HG03064 (cell line): ENCODE measurements around the gene DSG2.

Experiments
- ATAC-seq: cut with Tn5 transposase; IDR thresholded peaks from one replicate; pipeline ENCODE4 v1.9.1; 2021; ENCODE audit warnings: low read depth; ENCODE audit not compliant: unreplicated experiment

DSG2 gene

DNA sequence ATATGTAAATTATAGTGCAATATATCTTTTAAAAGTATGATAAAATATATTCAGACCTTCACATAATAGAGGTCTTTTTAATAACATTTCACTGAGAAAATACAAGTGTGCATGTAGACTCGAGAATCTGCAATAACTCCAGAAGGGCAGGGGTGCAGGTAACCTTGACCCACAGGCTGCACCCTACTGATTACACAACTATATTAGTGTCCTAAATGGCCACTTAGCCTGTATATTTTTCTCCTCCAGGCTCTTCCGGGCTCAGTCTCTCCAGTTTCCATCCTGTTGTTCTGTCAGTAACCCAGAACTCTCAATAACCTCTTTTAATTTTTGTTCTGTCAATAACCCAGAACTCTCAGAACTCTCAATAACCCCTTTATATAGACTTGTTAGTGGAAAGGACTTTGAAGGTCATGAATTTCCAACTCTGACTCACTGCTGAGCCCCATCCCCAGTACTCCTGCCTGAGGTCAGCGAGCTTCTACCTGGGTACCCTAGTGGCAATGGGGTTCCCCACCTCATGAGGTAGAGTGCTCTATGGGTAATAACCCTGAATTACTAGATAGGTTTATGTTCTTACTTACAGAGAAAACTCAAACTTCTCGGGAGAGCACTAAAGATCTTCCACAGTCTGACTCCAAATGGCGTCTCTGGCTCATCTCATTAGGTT is 85.3 kb downstream of the DSG2 start:
- no peak for ATAC-seq

DNA sequence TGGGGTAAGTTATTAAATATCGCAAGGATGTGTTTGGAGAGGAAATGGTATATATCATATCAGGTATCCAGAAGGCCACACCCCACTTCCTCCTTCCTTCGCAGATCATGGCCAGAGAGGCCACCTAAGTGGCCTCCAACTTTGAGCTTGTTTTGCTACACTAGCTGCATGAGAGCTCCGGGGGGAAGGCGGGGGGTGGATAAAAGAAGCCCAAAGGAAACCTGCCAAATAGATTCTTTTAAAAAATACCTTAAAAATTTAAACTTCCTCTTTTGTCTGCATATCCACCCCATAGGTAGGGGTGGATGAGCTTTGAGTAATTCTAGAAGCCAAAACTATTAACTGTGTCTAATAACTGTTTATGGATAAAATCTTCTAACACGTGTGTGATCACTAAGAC is 88.0 kb downstream of the DSG2 start:
- no peak for ATAC-seq

DNA sequence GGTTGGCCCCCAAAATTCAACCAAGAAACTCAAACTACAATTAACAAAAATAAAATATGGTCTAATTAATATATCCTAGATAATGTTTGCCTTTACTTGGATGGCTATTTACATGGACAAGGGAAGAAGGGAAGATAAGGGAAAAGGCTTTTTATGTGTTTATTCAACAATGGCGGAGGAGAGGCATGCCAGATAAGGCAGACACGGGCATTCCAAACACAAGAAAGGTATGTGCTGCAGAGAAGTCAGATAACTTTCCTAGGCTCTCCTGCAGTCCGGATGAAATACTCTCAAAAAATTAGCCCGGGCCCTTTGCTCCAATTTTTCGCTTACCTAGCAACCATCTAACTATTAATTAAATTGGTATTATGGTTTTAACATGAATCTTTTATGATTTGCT is 88.6 kb downstream of the DSG2 start:
- no peak for ATAC-seq

DNA sequence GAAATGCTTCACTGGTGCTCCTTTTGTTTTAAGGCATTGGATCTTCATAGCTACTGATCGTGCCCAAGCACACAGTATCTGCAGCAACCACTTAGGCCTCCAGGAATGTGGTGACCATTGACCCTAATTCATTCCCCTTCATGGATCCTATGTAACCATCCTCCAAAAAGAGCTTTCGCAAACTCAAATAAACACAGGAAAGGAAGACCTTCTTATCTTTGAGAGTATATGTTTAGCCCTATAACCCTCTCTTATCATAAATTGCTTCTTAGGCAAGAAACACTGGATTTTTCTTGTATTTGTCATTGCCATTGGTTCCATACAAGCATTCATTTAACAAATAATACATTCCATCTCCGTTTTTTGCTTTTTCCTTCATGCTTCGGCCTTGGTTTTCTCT is 89.6 kb downstream of the DSG2 start:
- ATAC-seq: no peak

DNA sequence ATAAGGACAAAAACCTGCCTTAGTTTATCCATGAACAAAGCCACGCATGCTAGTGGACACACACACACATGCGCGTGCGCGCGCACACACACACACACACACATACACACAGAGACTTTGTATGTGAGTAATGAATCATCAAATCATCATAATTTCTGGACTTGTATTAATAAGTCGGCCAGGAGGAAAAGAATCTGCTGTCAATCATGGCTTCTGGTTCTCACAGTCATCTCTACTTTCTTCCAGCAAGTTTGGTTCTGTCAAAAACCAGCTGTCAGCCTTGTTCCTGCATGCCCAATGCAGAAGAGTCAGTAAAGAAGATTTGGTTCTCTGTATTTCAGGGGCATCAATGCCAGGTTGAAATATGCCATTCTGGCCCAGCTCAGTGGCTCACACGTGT is 92.6 kb downstream of the DSG2 start:
- ATAC-seq: no peak

DNA sequence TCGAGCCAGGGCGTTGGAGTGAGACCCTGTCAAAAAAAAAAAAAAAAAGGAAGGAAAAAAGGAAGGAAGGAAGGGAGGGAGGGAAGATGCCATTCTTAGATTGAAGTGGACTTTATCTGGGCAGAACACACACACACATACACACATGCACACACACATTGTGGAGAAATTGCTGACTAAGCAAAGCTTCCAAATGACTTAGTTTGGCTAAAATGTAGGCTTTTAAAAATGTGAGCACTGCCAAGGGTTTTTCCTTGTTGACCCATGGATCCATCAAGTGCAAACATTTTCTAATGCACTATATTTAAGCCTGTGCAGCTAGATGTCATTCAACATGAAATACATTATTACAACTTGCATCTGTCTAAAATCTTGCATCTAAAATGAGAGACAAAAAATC is 93.1 kb downstream of the DSG2 start:
- no peak for ATAC-seq

DNA sequence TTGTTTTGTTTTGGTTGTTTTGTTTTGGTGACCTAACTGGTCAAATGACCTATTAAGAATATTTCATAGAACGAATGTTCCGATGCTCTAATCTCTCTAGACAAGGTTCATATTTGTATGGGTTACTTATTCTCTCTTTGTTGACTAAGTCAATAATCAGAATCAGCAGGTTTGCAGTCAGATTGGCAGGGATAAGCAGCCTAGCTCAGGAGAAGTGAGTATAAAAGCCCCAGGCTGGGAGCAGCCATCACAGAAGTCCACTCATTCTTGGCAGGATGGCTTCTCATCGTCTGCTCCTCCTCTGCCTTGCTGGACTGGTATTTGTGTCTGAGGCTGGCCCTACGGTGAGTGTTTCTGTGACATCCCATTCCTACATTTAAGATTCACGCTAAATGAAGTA is 93.7 kb downstream of the DSG2 start, which contains the start of gene TTR:
TTR (plus strand) TSS at position 250 of the 400 bp plus-strand sequence; CDS start at position 276, 26 bp downstream.
- no peak for ATAC-seq

DNA sequence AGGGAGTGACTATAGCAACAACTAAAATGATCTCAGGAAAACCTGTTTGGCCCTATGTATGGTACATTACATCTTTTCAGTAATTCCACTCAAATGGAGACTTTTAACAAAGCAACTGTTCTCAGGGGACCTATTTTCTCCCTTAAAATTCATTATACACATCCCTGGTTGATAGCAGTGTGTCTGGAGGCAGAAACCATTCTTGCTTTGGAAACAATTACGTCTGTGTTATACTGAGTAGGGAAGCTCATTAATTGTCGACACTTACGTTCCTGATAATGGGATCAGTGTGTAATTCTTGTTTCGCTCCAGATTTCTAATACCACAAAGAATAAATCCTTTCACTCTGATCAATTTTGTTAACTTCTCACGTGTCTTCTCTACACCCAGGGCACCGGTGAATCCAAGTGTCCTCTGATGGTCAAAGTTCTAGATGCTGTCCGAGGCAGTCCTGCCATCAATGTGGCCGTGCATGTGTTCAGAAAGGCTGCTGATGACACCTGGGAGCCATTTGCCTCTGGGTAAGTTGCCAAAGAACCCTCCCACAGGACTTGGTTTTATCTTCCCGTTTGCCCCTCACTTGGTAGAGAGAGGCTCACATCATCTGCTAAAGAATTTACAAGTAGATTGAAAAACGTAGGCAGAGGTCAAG is 94.7 kb downstream of the DSG2 start:
- ATAC-seq: no peak

DNA sequence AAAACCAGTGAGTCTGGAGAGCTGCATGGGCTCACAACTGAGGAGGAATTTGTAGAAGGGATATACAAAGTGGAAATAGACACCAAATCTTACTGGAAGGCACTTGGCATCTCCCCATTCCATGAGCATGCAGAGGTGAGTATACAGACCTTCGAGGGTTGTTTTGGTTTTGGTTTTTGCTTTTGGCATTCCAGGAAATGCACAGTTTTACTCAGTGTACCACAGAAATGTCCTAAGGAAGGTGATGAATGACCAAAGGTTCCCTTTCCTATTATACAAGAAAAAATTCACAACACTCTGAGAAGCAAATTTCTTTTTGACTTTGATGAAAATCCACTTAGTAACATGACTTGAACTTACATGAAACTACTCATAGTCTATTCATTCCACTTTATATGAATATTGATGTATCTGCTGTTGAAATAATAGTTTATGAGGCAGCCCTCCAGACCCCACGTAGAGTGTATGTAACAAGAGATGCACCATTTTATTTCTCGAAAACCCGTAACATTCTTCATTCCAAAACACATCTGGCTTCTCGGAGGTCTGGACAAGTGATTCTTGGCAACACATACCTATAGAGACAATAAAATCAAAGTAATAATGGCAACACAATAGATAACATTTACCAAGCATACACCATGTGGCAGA is 97.3 kb downstream of the DSG2 start:
- no peak for ATAC-seq

DNA sequence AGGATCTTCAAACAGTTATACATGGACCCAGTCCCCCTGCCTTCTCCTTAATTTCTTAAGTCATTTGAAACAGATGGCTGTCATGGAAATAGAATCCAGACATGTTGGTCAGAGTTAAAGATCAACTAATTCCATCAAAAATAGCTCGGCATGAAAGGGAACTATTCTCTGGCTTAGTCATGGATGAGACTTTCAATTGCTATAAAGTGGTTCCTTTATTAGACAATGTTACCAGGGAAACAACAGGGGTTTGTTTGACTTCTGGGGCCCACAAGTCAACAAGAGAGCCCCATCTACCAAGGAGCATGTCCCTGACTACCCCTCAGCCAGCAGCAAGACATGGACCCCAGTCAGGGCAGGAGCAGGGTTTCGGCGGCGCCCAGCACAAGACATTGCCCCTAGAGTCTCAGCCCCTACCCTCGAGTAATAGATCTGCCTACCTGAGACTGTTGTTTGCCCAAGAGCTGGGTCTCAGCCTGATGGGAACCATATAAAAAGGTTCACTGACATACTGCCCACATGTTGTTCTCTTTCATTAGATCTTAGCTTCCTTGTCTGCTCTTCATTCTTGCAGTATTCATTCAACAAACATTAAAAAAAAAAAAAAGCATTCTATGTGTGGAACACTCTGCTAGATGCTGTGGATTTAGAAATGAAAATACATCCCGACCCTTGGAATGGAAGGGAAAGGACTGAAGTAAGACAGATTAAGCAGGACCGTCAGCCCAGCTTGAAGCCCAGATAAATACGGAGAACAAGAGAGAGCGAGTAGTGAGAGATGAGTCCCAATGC is 98.3 kb downstream of the DSG2 start:
- ATAC-seq: no peak

DNA sequence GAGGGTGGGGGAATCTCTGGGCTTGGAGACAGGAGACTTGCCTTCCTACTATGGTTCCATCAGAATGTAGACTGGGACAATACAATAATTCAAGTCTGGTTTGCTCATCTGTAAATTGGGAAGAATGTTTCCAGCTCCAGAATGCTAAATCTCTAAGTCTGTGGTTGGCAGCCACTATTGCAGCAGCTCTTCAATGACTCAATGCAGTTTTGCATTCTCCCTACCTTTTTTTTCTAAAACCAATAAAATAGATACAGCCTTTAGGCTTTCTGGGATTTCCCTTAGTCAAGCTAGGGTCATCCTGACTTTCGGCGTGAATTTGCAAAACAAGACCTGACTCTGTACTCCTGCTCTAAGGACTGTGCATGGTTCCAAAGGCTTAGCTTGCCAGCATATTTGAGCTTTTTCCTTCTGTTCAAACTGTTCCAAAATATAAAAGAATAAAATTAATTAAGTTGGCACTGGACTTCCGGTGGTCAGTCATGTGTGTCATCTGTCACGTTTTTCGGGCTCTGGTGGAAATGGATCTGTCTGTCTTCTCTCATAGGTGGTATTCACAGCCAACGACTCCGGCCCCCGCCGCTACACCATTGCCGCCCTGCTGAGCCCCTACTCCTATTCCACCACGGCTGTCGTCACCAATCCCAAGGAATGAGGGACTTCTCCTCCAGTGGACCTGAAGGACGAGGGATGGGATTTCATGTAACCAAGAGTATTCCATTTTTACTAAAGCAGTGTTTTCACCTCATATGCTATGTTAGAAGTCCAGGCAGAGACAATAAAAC is 100.2 kb downstream of the DSG2 start:
- no peak for ATAC-seq
